22Rv1 (cell line): ENCODE measurements around the gene MAP2K6.

Source experiments
- H3K27ac ChIP-seq: fragments of 450-650 bp; 2 replicates; pipeline ENCODE4 v1.5.1; 2017
- CTCF ChIP-seq: fragments of 450-650 bp; IDR thresholded peaks from 2 replicates; pipeline ENCODE4 v1.5.1; 2017; ENCODE audit warnings: mild to moderate bottlenecking
- ZFX ChIP-seq: fragments of 450-650 bp; IDR thresholded peaks from 2 replicates; pipeline ENCODE4 v1.6.1; 2017; ENCODE audit warnings: antibody characterized with exemption, borderline replicate concordance

MAP2K6 gene

GRCh38 chr17:69533481-69534234 lies 119.2 kb downstream of the MAP2K6 start:
- no peak for TF ChIP-seq ZFX
- TF ChIP-seq CTCF, result no peak
- H3K27ac ChIP-seq, result no peak overlapping the region

- H3K27ac ChIP-seq, result no peak overlapping the region
- TF ChIP-seq ZFX (no peak), CTCF (no peak)
These were observed 119.7 kb downstream of the MAP2K6 start for GRCh38 chr17:69534235-69534621.

GRCh38 chr17:69535016-69535570 lies 120.6 kb downstream of the MAP2K6 start:
- H3K27ac ChIP-seq, result no peak overlapping the region

GRCh38 chr17:69538795-69539194 lies 124.3 kb downstream of the MAP2K6 start:
- TF ChIP-seq CTCF, result no peak
- no peak for TF ChIP-seq ZFX
- no peak overlapping the region for H3K27ac ChIP-seq

More at GRCh38 chr17:69535016-69535570, 120.6 kb downstream of the MAP2K6 start:
- no peak for TF ChIP-seq ZFX
- no peak for TF ChIP-seq CTCF

GRCh38 chr17:69539274-69539673 lies 124.8 kb downstream of the MAP2K6 start:
- no peak for TF ChIP-seq CTCF
- TF ChIP-seq ZFX, result no peak
- no peak overlapping the region for H3K27ac ChIP-seq

GRCh38 chr17:69539781-69540319 lies 125.4 kb downstream of the MAP2K6 start:
- no peak for TF ChIP-seq CTCF
- TF ChIP-seq ZFX, result no peak
- no peak overlapping the region for H3K27ac ChIP-seq

- H3K27ac ChIP-seq, result no peak overlapping the region
- no peak for TF ChIP-seq CTCF
- no peak for TF ChIP-seq ZFX
These were observed 125.9 kb downstream of the MAP2K6 start for GRCh38 chr17:69540356-69540755.
